Measurements from ENCODE around the gene CMTM8.

CMTM8 gene

DNA sequence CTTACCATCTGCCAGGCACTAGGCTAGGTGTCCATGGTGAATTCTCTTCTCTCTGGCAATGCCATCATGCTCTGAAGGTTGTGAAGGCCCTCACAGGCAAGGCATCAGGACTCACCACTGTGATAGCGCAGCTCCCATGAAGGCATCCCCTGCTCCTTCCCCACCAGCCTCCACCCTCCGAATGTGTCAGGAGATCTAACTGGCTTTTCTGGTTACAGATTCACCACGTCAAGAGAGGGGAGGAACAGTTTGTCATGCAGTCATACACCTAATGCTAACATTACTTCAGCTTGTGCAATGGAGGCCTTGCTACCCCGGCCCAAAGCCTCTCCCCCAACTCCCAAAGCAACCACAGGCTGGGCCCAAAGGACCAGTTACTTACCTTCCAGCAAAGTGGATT, 8.9 kb upstream of the CMTM8 start:
- no peak for DNase-seq (ENCODE audit: low read depth)

- DNase-seq (ENCODE audit: low read depth), result no peak
These were observed 2.1 kb upstream of the CMTM8 start for GRCh38 chr3:32236377-32236776.

DNA sequence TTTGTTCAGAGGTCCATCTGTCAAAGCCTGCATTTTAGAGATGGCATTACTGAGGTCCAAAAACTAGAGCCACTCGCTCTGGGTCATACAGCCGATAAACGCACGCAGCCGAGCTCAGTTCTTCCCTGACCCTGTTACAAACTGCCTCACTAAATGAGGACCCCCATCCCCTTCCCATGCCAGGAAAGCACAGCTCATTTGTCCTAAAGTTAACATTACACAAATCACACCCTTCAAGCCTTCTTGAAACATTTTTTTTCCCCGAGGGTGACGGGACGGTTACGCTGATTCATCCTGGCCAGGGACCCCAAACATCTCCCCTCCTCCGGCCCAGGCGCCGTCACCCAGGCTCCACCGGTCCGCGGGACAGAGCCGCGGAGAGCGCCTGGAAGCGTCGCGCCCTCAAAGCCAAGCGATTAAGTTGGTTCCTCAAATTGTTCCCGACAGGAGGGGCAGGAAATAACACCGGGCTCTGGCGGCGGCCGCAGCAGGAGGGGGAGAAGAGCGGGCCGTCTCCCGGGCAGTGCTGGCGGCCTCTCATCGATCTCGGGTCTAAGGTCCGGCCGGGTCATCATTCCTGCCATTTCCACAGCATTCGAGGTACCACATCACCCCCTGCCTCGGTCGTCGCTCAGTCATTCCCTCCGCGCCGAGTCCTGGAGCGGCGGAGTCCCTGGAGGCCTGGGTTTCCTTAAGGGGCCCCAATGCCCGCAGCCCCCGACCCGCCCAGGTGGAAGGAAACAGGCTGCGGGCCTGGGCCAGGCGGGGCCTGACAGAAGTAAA, 619 bp upstream of the CMTM8 start:
- no peak for DNase-seq (ENCODE audit: low read depth)

DNA sequence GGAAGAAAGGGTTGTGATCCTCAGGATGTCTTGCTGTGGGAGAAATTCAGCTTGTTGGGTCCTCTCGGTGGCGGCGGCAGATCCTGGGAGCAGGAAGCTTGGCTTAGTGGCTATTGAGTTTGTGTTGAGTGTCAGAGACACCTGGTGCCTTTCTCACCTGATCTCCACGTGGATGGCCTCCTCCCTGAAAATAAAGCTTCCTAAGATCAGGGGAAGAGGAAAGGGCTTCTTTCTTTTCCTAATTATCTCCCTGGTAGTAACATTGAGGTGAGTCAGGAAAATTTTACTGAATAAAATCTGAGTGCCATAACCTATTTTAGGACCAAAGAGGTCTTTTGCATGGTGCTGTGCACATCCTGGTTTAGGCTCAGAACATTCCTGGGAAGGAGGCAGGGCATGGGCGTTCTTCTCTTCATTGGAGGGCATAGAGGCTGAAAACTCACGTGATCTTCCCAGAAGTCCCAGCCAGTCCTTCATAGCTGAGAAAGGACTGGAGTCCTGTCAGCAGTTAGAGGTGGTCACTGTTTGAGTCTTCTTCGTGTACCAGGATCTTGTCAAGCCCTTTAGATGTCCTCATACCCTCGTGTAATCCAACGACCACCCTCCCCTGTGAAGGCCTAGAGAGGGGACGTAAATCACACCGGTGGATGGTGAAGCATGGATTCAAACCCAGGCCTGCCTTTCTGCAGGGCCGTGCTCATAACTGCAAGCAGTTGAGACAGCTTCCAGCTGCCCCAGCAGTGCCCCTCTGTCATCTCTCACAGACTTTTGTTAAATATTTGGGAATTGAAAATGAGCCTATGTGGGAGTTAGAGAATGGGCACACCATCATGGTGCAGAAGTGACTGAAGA, 1.1 kb downstream of the CMTM8 start:
- no peak for DNase-seq (ENCODE audit: low read depth)

DNA sequence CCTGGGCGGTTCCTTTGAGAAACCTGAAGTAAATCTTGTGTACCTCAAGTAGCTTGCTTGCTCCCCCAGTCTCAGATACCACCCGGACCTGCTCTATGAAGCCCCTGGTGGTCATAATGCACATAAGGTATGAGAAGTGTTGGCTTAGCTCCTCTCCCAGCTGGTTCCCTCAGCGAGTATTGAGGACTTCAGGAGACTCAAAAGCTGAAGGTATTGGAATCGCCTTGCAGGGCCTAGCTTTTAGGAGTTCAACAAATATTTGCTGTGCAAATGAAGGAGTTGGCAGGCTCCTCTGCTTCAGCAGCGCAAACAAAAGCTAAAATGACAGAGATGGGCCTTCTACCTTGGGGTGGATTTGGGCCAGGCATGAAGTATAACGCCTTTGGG, 1.7 kb downstream of the CMTM8 start:
- no peak for DNase-seq (ENCODE audit: low read depth)

- no peak for DNase-seq (ENCODE audit: low read depth)
These were observed 2.6 kb downstream of the CMTM8 start for GRCh38 chr3:32241100-32241499.

DNA sequence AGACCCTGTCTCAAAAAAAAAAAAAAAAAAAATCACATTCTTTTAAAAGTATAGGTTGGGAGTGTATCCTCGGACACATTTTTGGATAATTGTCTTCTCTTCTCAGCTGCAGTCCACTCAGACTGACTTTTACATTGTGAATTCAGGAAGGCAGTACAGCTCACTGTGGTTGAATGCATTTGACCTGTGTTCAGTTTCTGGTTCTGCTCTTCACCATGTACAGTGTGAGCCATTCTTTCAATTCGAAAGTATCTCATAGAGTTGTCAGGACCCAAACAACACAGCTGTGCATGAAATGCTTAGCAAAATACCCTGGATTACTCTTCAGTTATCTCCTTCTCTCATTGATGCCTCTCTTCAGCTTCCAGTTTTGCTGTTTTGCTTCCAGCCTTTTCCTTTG, 5.0 kb downstream of the CMTM8 start:
- DNase-seq (ENCODE audit: low read depth), result no peak

GRCh38 chr3:32245200-32245599, 6.7 kb downstream of the CMTM8 start:
- no peak for DNase-seq (ENCODE audit: low read depth)

- DNase-seq (ENCODE audit: low read depth), result no peak
These were observed 7.7 kb downstream of the CMTM8 start for GRCh38 chr3:32246079-32246675.

DNA sequence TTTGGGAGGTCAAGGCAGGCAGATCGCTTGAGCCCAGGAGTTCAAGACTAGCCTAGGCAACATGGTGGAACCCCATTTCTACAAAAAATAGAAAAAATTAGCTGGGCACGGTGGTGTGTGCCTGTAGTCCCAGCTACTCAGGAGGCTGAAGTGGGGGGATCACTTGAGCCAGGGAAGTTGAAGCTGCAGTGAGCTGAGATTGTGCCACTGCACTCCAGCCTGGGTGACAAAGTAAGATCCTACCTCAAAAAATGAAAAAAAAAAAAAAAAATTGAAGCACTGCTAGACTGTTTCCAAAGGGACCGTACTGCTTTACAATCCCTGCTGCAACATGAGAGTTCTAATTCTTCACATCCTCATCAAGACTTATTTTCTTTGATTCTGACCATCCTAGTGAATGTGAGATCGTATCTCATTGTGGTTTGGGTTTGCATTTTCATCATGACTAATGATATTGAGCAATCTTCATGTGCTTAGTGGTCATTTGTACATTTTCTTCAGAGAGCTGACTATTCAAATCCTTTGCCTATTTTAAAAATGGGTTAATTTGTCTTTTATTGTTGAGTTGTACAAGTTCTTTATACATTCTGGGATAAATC, 10.8 kb downstream of the CMTM8 start:
- no peak for DNase-seq (ENCODE audit: low read depth)

GRCh38 chr3:32254268-32254667, 15.8 kb downstream of the CMTM8 start:
- no peak for DNase-seq (ENCODE audit: low read depth)

- no peak for DNase-seq (ENCODE audit: low read depth)
These were observed 16.9 kb downstream of the CMTM8 start for GRCh38 chr3:32255345-32255744.

GRCh38 chr3:32256206-32256605, 17.7 kb downstream of the CMTM8 start:
- DNase-seq (ENCODE audit: low read depth), result no peak

- DNase-seq (ENCODE audit: low read depth), result no peak
These were observed 18.6 kb downstream of the CMTM8 start for GRCh38 chr3:32257042-32257441.

DNA sequence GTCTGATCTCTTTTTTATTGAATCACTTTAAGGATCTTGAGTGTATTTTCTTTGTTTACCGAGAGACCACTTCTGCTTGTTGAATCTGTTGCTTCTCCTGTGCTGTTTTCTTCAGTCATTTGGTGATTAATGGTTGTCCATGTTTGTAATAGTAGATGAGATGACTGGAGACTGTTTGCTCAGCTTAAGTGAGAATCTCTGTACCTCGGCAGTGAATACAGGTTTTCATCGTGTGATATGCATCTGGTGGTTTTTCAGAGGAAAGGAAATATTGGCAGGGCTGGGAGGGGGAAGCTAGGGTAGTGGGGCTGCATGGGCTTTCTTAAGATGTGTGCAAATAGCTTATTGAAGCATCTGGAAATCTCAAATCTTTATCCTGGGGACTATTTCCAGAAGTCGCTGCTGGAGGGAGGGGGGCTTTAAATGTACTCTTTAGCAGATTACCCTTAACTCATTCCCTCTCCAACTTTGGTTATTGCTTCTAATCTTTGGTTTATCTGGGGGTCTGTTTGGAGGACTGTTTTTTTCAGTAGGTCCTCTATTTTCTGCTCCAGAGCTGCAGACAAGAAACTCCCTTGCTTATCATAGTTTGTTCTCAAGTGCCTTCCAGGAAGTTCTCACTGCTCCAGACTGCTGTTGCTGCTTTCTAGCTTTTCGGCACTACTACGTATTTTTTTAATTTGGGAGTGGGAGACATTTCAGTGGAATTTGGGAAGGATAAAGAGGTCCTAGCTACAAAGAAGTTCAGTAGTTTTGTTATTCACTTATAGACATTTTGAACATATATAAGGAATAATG, 19.4 kb downstream of the CMTM8 start:
- no peak for DNase-seq (ENCODE audit: low read depth)

- DNase-seq (ENCODE audit: low read depth), result no peak
These were observed 20.4 kb downstream of the CMTM8 start for GRCh38 chr3:32258869-32259268.

DNA sequence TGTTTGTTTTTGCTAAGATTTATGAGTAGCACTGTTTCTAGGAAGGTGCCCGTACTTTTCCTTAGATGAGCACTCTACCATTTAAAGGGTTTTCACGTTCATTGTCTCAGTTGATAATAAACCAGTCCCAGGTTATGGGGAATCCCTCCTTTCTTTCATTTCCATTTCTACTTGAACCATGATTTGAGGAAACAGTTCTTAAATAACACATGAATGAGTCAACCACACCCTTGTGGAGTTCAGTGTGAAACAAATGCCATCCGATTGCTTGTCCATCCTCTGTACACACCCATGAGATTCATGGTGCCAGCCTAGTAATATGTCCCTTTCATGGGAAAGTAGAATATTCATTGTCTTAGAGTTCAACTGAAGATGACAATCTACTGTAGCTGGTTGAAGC, 23.1 kb downstream of the CMTM8 start:
- no peak for DNase-seq (ENCODE audit: low read depth)

DNA sequence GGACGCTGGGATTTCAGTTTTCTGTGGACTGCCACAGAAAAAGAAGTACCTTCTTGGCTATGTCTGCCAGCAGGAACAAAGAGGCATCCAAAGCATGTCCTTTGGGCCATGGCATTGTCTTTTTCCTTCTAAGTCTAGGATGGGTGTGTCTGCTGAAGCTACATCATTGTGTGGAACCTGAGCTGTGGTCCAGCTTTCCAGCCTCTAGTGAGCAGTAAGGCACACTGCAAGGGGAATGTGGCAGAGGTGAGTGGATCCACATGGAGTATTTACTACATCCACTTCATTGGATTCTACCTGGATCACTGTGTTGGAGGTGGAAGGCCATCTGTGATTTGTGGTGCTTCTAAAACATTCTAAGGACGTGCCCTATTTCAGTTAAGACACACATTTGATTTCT, 23.7 kb downstream of the CMTM8 start:
- no peak for DNase-seq (ENCODE audit: low read depth)

- DNase-seq (ENCODE audit: low read depth), result no peak
These were observed 35.8 kb downstream of the CMTM8 start for GRCh38 chr3:32274306-32274705.

GRCh38 chr3:32275506-32275905, 37.0 kb downstream of the CMTM8 start:
- no peak for DNase-seq (ENCODE audit: low read depth)

DNA sequence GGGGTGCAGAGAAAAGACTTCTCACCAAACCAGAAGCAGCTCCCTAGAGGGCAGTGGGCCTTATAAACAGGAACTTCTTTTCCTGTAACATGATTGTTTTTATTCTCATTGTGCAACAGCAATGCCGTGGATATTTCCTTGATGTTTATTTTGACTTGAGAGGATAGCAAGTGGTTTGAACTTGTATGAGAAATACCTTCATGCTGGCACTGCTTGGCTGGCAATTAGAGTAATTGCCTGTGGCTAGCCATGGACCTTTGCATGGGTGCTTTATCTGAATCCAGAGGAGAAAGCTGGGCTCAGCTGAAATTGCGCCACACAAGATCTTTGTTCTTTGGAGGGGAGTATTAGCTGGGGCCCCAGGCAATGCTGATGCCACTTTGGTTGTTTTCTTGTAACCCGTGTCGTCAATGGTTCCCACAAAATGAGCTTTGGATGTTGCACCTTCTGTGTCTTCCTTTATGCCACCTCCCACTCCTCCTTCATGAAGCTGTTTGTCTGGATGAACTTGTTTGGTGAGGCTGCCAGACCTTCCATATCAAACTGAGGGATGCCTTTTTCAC, 37.9 kb downstream of the CMTM8 start:
- DNase-seq (ENCODE audit: low read depth), result no peak

GRCh38 chr3:32278714-32279113, 40.2 kb downstream of the CMTM8 start:
- DNase-seq (ENCODE audit: low read depth), result no peak

All from stimulated activated CD8-positive, alpha-beta memory T cell treated with anti-CD3 and anti-CD28 coated beads, Interleukin-7, amount 100 ng/mL, for 24 hours (primary cell).